Measurements from ENCODE around the gene WTIP.

Gene WTIP

GRCh38 chr19:34495416-34495815 is 13.9 kb downstream of the WTIP start:
- H3K4me1 ChIP-seq (ENCODE audit: control insufficient read depth in 1 of 2, insufficient read depth in 2 of 2, low read length in 2 of 2) = no peaks in the 10 kb centered on the region
- no peak overlapping the region for H3K4me3 ChIP-seq (ENCODE audit: low read depth in 1 of 2, low read length in 2 of 2)
- H3K36me3 ChIP-seq (ENCODE audit: control insufficient read depth in 1 of 2, insufficient read depth in 2 of 2, low read length in 2 of 2) = peaks cover 0 to 50% of the 10 kb centered on the region in 2 donors
- no peaks in the 10 kb centered on the region for H3K9me3 ChIP-seq (ENCODE audit: control insufficient read depth in 1 of 2, low read length in 2 of 2)
- no peaks in the 10 kb centered on the region for H3K27me3 ChIP-seq (ENCODE audit: low read depth, low read length)
- H3K27ac ChIP-seq (ENCODE audit: low read length) = no peak overlapping the region

- peaks cover 0 to 44% of the 10 kb centered on the region in 2 donors for H3K36me3 ChIP-seq (ENCODE audit: control insufficient read depth in 1 of 2, insufficient read depth in 2 of 2, low read length in 2 of 2)
- H3K27me3 ChIP-seq (ENCODE audit: low read depth, low read length) = no peaks in the 10 kb centered on the region
Measured at GRCh38 chr19:34497112-34497805, 15.7 kb downstream of the WTIP start.

GRCh38 chr19:34499155-34499834 is 17.7 kb downstream of the WTIP start:
- H3K9me3 ChIP-seq (ENCODE audit: control insufficient read depth in 1 of 2, low read length in 2 of 2) = no peaks in the 10 kb centered on the region
- peaks cover 0 to 29% of the 10 kb centered on the region in 2 donors for H3K36me3 ChIP-seq (ENCODE audit: control insufficient read depth in 1 of 2, insufficient read depth in 2 of 2, low read length in 2 of 2)
- no peaks in the 10 kb centered on the region for H3K27me3 ChIP-seq (ENCODE audit: low read depth, low read length)
- peaks cover 0 to 4% of the 10 kb centered on the region in 2 donors for H3K4me1 ChIP-seq (ENCODE audit: control insufficient read depth in 1 of 2, insufficient read depth in 2 of 2, low read length in 2 of 2)
- no peak overlapping the region for H3K4me3 ChIP-seq (ENCODE audit: low read depth in 1 of 2, low read length in 2 of 2)
- H3K27ac ChIP-seq (ENCODE audit: low read length) = no peak overlapping the region

More at GRCh38 chr19:34497112-34497805, 15.7 kb downstream of the WTIP start:
- Histone ChIP-seq H3K9me3 (ENCODE audit: control insufficient read depth in 1 of 2, low read length in 2 of 2) (no peaks in the 10 kb centered on the region), H3K4me3 (ENCODE audit: low read depth in 1 of 2, low read length in 2 of 2) (no peak overlapping the region), H3K4me1 (ENCODE audit: control insufficient read depth in 1 of 2, insufficient read depth in 2 of 2, low read length in 2 of 2) (no peaks in the 10 kb centered on the region), H3K27ac (ENCODE audit: low read length) (no peak overlapping the region)

GRCh38 chr19:34500656-34501120 is 19.1 kb downstream of the WTIP start:
- H3K9me3 ChIP-seq (ENCODE audit: control insufficient read depth in 1 of 2, low read length in 2 of 2) = no peaks in the 10 kb centered on the region
- H3K27ac ChIP-seq (ENCODE audit: low read length) = no peak overlapping the region
- H3K27me3 ChIP-seq (ENCODE audit: low read depth, low read length) = no peaks in the 10 kb centered on the region
- peaks cover 0 to 15% of the 10 kb centered on the region in 2 donors for H3K36me3 ChIP-seq (ENCODE audit: control insufficient read depth in 1 of 2, insufficient read depth in 2 of 2, low read length in 2 of 2)
- no peak overlapping the region for H3K4me3 ChIP-seq (ENCODE audit: low read depth in 1 of 2, low read length in 2 of 2)
- peaks cover 0 to 4% of the 10 kb centered on the region in 2 donors for H3K4me1 ChIP-seq (ENCODE audit: control insufficient read depth in 1 of 2, insufficient read depth in 2 of 2, low read length in 2 of 2)

GRCh38 chr19:34501339-34502320 is 20.1 kb downstream of the WTIP start:
- H3K27me3 ChIP-seq (ENCODE audit: low read depth, low read length) = no peaks in the 10 kb centered on the region
- peaks cover 0 to 8% of the 10 kb centered on the region in 2 donors for H3K36me3 ChIP-seq (ENCODE audit: control insufficient read depth in 1 of 2, insufficient read depth in 2 of 2, low read length in 2 of 2)
- no peak overlapping the region for H3K4me3 ChIP-seq (ENCODE audit: low read depth in 1 of 2, low read length in 2 of 2)
- peaks cover 0 to 4% of the 10 kb centered on the region in 2 donors for H3K4me1 ChIP-seq (ENCODE audit: control insufficient read depth in 1 of 2, insufficient read depth in 2 of 2, low read length in 2 of 2)
- no peak overlapping the region for H3K27ac ChIP-seq (ENCODE audit: low read length)
- no peaks in the 10 kb centered on the region for H3K9me3 ChIP-seq (ENCODE audit: control insufficient read depth in 1 of 2, low read length in 2 of 2)

- Histone ChIP-seq H3K36me3 (ENCODE audit: control insufficient read depth in 1 of 2, insufficient read depth in 2 of 2, low read length in 2 of 2) (peaks cover 0 to 1% of the 10 kb centered on the region in 2 donors), H3K27ac (ENCODE audit: low read length) (no peak overlapping the region), H3K4me3 (ENCODE audit: low read depth in 1 of 2, low read length in 2 of 2) (no peak overlapping the region), H3K9me3 (ENCODE audit: control insufficient read depth in 1 of 2, low read length in 2 of 2) (no peaks in the 10 kb centered on the region), H3K27me3 (ENCODE audit: low read depth, low read length) (no peaks in the 10 kb centered on the region), H3K4me1 (ENCODE audit: control insufficient read depth in 1 of 2, insufficient read depth in 2 of 2, low read length in 2 of 2) (peaks cover 0 to 4% of the 10 kb centered on the region in 2 donors)
Measured at GRCh38 chr19:34502582-34503411, 21.2 kb downstream of the WTIP start.

GRCh38 chr19:34503531-34504272 is 22.1 kb downstream of the WTIP start:
- Histone ChIP-seq H3K27me3 (ENCODE audit: low read depth, low read length) (no peaks in the 10 kb centered on the region), H3K9me3 (ENCODE audit: control insufficient read depth in 1 of 2, low read length in 2 of 2) (no peaks in the 10 kb centered on the region), H3K27ac (ENCODE audit: low read length) (no peak overlapping the region), H3K4me3 (ENCODE audit: low read depth in 1 of 2, low read length in 2 of 2) (no peak overlapping the region), H3K4me1 (ENCODE audit: control insufficient read depth in 1 of 2, insufficient read depth in 2 of 2, low read length in 2 of 2) (peaks cover 0 to 4% of the 10 kb centered on the region in 2 donors), H3K36me3 (ENCODE audit: control insufficient read depth in 1 of 2, insufficient read depth in 2 of 2, low read length in 2 of 2) (no peaks in the 10 kb centered on the region)

- H3K36me3 ChIP-seq (ENCODE audit: control insufficient read depth in 1 of 2, insufficient read depth in 2 of 2, low read length in 2 of 2) = no peaks in the 10 kb centered on the region
- H3K27me3 ChIP-seq (ENCODE audit: low read depth, low read length) = no peaks in the 10 kb centered on the region
- H3K27ac ChIP-seq (ENCODE audit: low read length) = no peak overlapping the region
- no peaks in the 10 kb centered on the region for H3K9me3 ChIP-seq (ENCODE audit: control insufficient read depth in 1 of 2, low read length in 2 of 2)
- no peak overlapping the region for H3K4me3 ChIP-seq (ENCODE audit: low read depth in 1 of 2, low read length in 2 of 2)
- H3K4me1 ChIP-seq (ENCODE audit: control insufficient read depth in 1 of 2, insufficient read depth in 2 of 2, low read length in 2 of 2) = peaks cover 0 to 4% of the 10 kb centered on the region in 2 donors
Measured at GRCh38 chr19:34504273-34504808, 22.8 kb downstream of the WTIP start.

- H3K36me3 ChIP-seq (ENCODE audit: control insufficient read depth in 1 of 2, insufficient read depth in 2 of 2, low read length in 2 of 2) = no peaks in the 10 kb centered on the region
- no peaks in the 10 kb centered on the region for H3K9me3 ChIP-seq (ENCODE audit: control insufficient read depth in 1 of 2, low read length in 2 of 2)
- H3K27ac ChIP-seq (ENCODE audit: low read length) = no peak overlapping the region
- peaks cover 0 to 4% of the 10 kb centered on the region in 2 donors for H3K4me1 ChIP-seq (ENCODE audit: control insufficient read depth in 1 of 2, insufficient read depth in 2 of 2, low read length in 2 of 2)
- no peaks in the 10 kb centered on the region for H3K27me3 ChIP-seq (ENCODE audit: low read depth, low read length)
- no peak overlapping the region for H3K4me3 ChIP-seq (ENCODE audit: low read depth in 1 of 2, low read length in 2 of 2)
Measured at GRCh38 chr19:34504809-34505291, 23.3 kb downstream of the WTIP start.
